SU-DHL-6 (cell line): Measurements from ENCODE around the gene VPS13A.
A peak's percentile ranks its signal among the peaks of the same experiment; 100 is the strongest.

Experiments
- H2AFZ ChIP-seq: fragments of 200-600 bp; sonication (generic); 2 replicates; pipeline ENCODE4 v1.6.1; 2014; ENCODE audit warnings: low read depth, mild to moderate bottlenecking, moderate library complexity, mixed read lengths, antibody characterized with exemption, low read length; ENCODE audit not compliant: severe bottlenecking
- H3F3A ChIP-seq: fragments of 200-600 bp; shearing (Covaris generic); 2 replicates; pipeline ENCODE4 v1.6.0; 2016; ENCODE audit warnings: antibody characterized with exemption, mild to moderate bottlenecking; ENCODE audit not compliant: insufficient read depth
- H3K27ac ChIP-seq: fragments of 200-600 bp; sonication (generic); 2 replicates; pipeline ENCODE4 v1.5.1; 2016; ENCODE audit warnings: low read depth, mild to moderate bottlenecking, low read length, moderate library complexity, mixed read lengths
- H3K27me3 ChIP-seq: fragments of 200-600 bp; sonication (generic), shearing (Covaris generic); 2 replicates; pipeline ENCODE4 v1.6.0; 2014; ENCODE audit warnings: mild to moderate bottlenecking, low read length
- H3K36me3 ChIP-seq: fragments of 200-600 bp; sonication (generic); 2 replicates; pipeline ENCODE4 v1.6.1; 2014; ENCODE audit warnings: mild to moderate bottlenecking, low read length, mixed read lengths
- H3K4me2 ChIP-seq: fragments of 300-600, 200-600 bp; shearing (Covaris generic), sonication (generic); 2 replicates; pipeline ENCODE4 v1.6.0; 2014; ENCODE audit warnings: low read length, low read depth, mild to moderate bottlenecking; ENCODE audit not compliant: poor library complexity, severe bottlenecking
- H3K4me3 ChIP-seq: fragments of 200-600 bp; sonication (generic); 2 replicates; pipeline ENCODE4 v1.5.1; 2014; ENCODE audit warnings: antibody characterized with exemption, low read length, mild to moderate bottlenecking, mixed read lengths; ENCODE audit not compliant: insufficient read depth, poor library complexity, severe bottlenecking
- H3K79me2 ChIP-seq: fragments of 200-600 bp; sonication (generic); 2 replicates; pipeline ENCODE4 v1.6.1; 2014; ENCODE audit warnings: mild to moderate bottlenecking, low read length, moderate library complexity; ENCODE audit not compliant: insufficient read depth
- H3K9ac ChIP-seq: fragments of 200-600 bp; sonication (generic); 2 replicates; pipeline ENCODE4 v1.7.0; 2014; ENCODE audit warnings: mild to moderate bottlenecking, low read length
- H3K9me2 ChIP-seq: fragments of 200-600 bp; sonication (generic); replicated peaks from 2 replicates; pipeline ENCODE4 v1.6.1; 2014; ENCODE audit warnings: low read length; ENCODE audit not compliant: insufficient read depth
- H3K9me3 ChIP-seq: fragments of 200-600 bp; sonication (generic); 2 replicates; pipeline ENCODE4 v1.6.1; 2014; ENCODE audit warnings: low read length, mixed read lengths; ENCODE audit not compliant: insufficient read depth
- H4K20me1 ChIP-seq: fragments of 200-600 bp; sonication (generic); 2 replicates; pipeline ENCODE4 v1.6.1; 2014; ENCODE audit warnings: low read depth, mild to moderate bottlenecking, antibody characterized with exemption, low read length, moderate library complexity, mixed read lengths
- CTCF ChIP-seq: fragments of 200-600 bp; sonication (generic); IDR thresholded peaks from one replicate; pipeline ENCODE4 v1.5.1; 2017; ENCODE audit warnings: antibody characterized with exemption, mild to moderate bottlenecking, low read length, moderate library complexity; ENCODE audit not compliant: insufficient read depth, poor library complexity, severe bottlenecking
- EZH2phosphoT487 ChIP-seq: fragments of 200-600 bp; sonication (generic), shearing (Covaris generic); conservative IDR thresholded peaks from 2 replicates; pipeline ENCODE4 v1.6.1; 2018; ENCODE audit warnings: mild to moderate bottlenecking, antibody characterized with exemption, low read length, moderate library complexity, mixed read lengths

The VPS13A gene

GRCh38 chr9:77456829-77457437 lies 279.6 kb downstream of the VPS13A start:
- H3K9me3 ChIP-seq, result no peaks in the 10 kb centered on the region
- H3K36me3 ChIP-seq, result no peaks in the 10 kb centered on the region
- no peak overlapping the region for H3K4me2 ChIP-seq
- H4K20me1 ChIP-seq, result no peaks in the 10 kb centered on the region
- no peak for TF ChIP-seq EZH2phosphoT487
- peak; percentile 72 for TF ChIP-seq CTCF
- no peak overlapping the region for H2AFZ ChIP-seq
- no peak overlapping the region for H3K9ac ChIP-seq
- H3K4me3 ChIP-seq, result no peak overlapping the region
- no peak overlapping the region for H3K27ac ChIP-seq
- H3K79me2 ChIP-seq, result no peaks in the 10 kb centered on the region
- no peaks in the 10 kb centered on the region for H3K9me2 ChIP-seq
- no peaks in the 10 kb centered on the region for H3K27me3 ChIP-seq
- no peaks in the 10 kb centered on the region for H3F3A ChIP-seq

- Histone ChIP-seq H4K20me1 (no peaks in the 10 kb centered on the region), H2AFZ (no peak overlapping the region), H3K27ac (no peak overlapping the region), H3K27me3 (no peaks in the 10 kb centered on the region), H3K9me3 (no peaks in the 10 kb centered on the region), H3K4me2 (no peak overlapping the region), H3K9ac (no peak overlapping the region), H3K9me2 (no peaks in the 10 kb centered on the region), H3F3A (no peaks in the 10 kb centered on the region), H3K4me3 (no peak overlapping the region), H3K79me2 (no peaks in the 10 kb centered on the region), H3K36me3 (no peaks in the 10 kb centered on the region)
- TF ChIP-seq EZH2phosphoT487, result no peak
- peak; percentile 78 for TF ChIP-seq CTCF
Measured at GRCh38 chr9:77457916-77458592, 280.7 kb downstream of the VPS13A start.

GRCh38 chr9:77460938-77461337 lies 283.6 kb downstream of the VPS13A start:
- H3K36me3 ChIP-seq, result no peaks in the 10 kb centered on the region
- H3K4me3 ChIP-seq, result no peak overlapping the region
- H3K9me3 ChIP-seq, result no peaks in the 10 kb centered on the region
- H3K9ac ChIP-seq, result no peak overlapping the region
- no peak overlapping the region for H3K4me2 ChIP-seq
- H4K20me1 ChIP-seq, result no peaks in the 10 kb centered on the region
- TF ChIP-seq CTCF (no peak), EZH2phosphoT487 (no peak)
- no peaks in the 10 kb centered on the region for H3K79me2 ChIP-seq
- no peaks in the 10 kb centered on the region for H3K9me2 ChIP-seq
- H3F3A ChIP-seq, result no peaks in the 10 kb centered on the region
- no peak overlapping the region for H2AFZ ChIP-seq
- H3K27me3 ChIP-seq, result no peaks in the 10 kb centered on the region
- H3K27ac ChIP-seq, result no peak overlapping the region
